ENCODE data around the gene NPHS2. TPM values are rescaled to one million over a fixed set of nuclear protein-coding genes. Genes with fewer than 3 reads are reported as not detected.

Gene NPHS2
- polyA plus RNA-seq, 1 donor from 2014 or later = not detected

DNA sequence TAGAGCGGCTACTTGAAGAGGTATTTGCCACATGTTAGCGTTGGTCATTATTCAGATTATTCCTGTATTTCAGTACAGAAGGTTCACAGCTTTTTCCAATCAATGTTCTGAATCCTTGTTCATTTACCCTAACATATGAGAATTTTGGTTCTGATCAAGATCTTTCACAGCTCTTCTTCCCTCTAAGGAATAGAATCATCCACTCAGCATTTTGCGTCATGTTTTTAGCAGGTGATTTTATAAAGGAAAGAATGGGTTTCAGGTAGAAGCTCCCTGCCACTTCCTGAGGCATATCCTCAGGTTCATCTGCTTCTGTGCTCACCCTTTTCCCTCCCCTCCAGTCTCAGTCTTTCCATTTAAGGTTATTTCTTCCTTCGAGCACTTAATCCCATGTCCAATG, 66.4 kb downstream of the NPHS2 start:
- Mint-ChIP-seq H3K4me3 (peak overlapping the region in 1 of 4 donors; percentile 1), H3K4me1 (peaks cover 19 to 30% (median 19%) of the 10 kb centered on the region in 3 donors)

DNA sequence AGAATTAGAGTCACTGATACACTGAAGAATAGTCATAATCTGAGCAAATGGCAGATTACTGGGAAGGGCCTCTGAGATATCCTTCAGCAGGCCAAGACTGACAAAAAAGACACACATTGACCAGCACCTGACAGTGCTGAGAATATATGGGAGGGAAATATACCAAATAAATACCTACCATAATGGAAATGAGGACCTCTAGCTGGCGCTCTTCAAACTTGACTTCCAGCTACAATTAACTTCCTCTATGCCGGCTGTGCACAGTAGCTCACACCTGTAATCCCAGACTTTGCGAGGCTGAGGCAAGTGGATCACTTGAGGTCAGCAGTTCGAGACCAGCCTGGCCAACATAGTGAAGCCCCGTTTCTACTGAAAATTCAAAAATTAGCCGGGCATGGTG, 69.5 kb downstream of the NPHS2 start:
- H3K27me3 Mint-ChIP-seq = no peaks in the 10 kb centered on the region
- no peaks in the 10 kb centered on the region for H3K9me3 Mint-ChIP-seq
- no peak overlapping the region for H3K4me3 Mint-ChIP-seq
- no peaks in the 10 kb centered on the region for H3K36me3 Mint-ChIP-seq
- no peak overlapping the region for H3K27ac Mint-ChIP-seq
- peaks cover 10 to 21% (median 12%) of the 10 kb centered on the region in 3 donors for H3K4me1 Mint-ChIP-seq

More for the DNA sequence above, 66.4 kb downstream of the NPHS2 start:
- Mint-ChIP-seq H3K36me3 (peaks cover 2% of the 10 kb centered on the region), H3K27me3 (no peaks in the 10 kb centered on the region), H3K9me3 (peaks cover 0 to 16% (median 4%) of the 10 kb centered on the region in 3 donors), H3K27ac (no peak overlapping the region)

Other genes with a start within 250 kb of the NPHS2 start
- not detected for gene AXDND1, start 210.0 kb downstream of the NPHS2 start, polyA plus RNA-seq
- gene TDRD5, start 15.9 kb upstream of the NPHS2 start, polyA plus RNA-seq = not detected
- not detected for gene FAM163A, start 167.3 kb upstream of the NPHS2 start, polyA plus RNA-seq